Astrocyte (in vitro differentiated cells and primary cell): ENCODE measurements around the gene LMTK3. TPM values are rescaled to one million over a fixed set of nuclear protein-coding genes. Genes with fewer than 3 reads are reported as not detected.

ENCODE experiments used
- DNase-seq: peaks from one replicate; pipeline ENCODE4 v3.0.0-alpha.2; 2010; ENCODE audit warnings: low read depth
- FAIRE-seq: peaks from 2 replicates; lab custom pipeline; 2011; peaks lifted over from hg19 to GRCh38; lab: Jason Lieb, UNC
- H2AFZ ChIP-seq: 2 replicates; pipeline ENCODE4 v1.6.0; 2012; ENCODE audit warnings: low read depth, low read length, inconsistent platforms
- H3K27ac ChIP-seq: 2 replicates; pipeline ENCODE4 v1.5.1; 2011; ENCODE audit warnings: low read depth, low read length, inconsistent platforms
- H3K27me3 ChIP-seq: 2 replicates; pipeline ENCODE4 v1.6.0; 2011; ENCODE audit warnings: low read length, inconsistent platforms; ENCODE audit not compliant: insufficient read depth
- H3K36me3 ChIP-seq: 2 replicates; pipeline ENCODE4 v1.5.1; 2011; ENCODE audit warnings: low read length, inconsistent platforms; ENCODE audit not compliant: insufficient read depth
- H3K4me1 ChIP-seq: 2 replicates; pipeline ENCODE4 v1.5.1; 2011; ENCODE audit warnings: low read length, inconsistent platforms; ENCODE audit not compliant: insufficient read depth
- H3K4me2 ChIP-seq: 2 replicates; pipeline ENCODE4 v1.6.0; 2012; ENCODE audit warnings: low read length, inconsistent platforms
- H3K4me3 ChIP-seq: 2 replicates; pipeline ENCODE4 v1.5.1; 2011; ENCODE audit warnings: low read depth, mild to moderate bottlenecking, low read length, inconsistent platforms; ENCODE audit not compliant: insufficient read depth
- H3K79me2 ChIP-seq: 2 replicates; pipeline ENCODE4 v1.6.0; 2012; ENCODE audit warnings: mild to moderate bottlenecking, low read length, inconsistent platforms; ENCODE audit not compliant: insufficient read depth
- H3K9ac ChIP-seq: 2 replicates; pipeline ENCODE4 v1.6.0; 2012; ENCODE audit warnings: mild to moderate bottlenecking, low read length, inconsistent platforms
- H3K9me3 ChIP-seq: 2 replicates; pipeline ENCODE4 v1.5.1; 2012; ENCODE audit warnings: low read depth, mild to moderate bottlenecking, low read length, inconsistent platforms; ENCODE audit not compliant: insufficient read depth
- H4K20me1 ChIP-seq: 2 replicates; pipeline ENCODE4 v1.6.0; 2012; ENCODE audit warnings: low read length, inconsistent platforms; ENCODE audit not compliant: insufficient read depth
- H3K27ac Mint-ChIP-seq: one replicate; pipeline ENCODE4 v1.8.0; 2021; ENCODE audit warnings: mild to moderate bottlenecking, mixed read lengths; ENCODE audit not compliant: unreplicated experiment
- H3K27me3 Mint-ChIP-seq: one replicate; pipeline ENCODE4 v1.8.0; 2021; ENCODE audit warnings: low read depth, mixed read lengths; ENCODE audit not compliant: unreplicated experiment
- H3K36me3 Mint-ChIP-seq: one replicate; pipeline ENCODE4 v1.8.0; 2021; ENCODE audit warnings: low read depth, mixed read lengths; ENCODE audit not compliant: unreplicated experiment
- H3K4me1 Mint-ChIP-seq: one replicate; pipeline ENCODE4 v1.8.0; 2021; ENCODE audit warnings: low read depth, mixed read lengths; ENCODE audit not compliant: unreplicated experiment
- H3K4me3 Mint-ChIP-seq: one replicate; pipeline ENCODE4 v1.8.0; 2021; ENCODE audit warnings: mild to moderate bottlenecking, moderate library complexity, mixed read lengths; ENCODE audit not compliant: unreplicated experiment
- H3K9me3 Mint-ChIP-seq: one replicate; pipeline ENCODE4 v1.8.0; 2021; ENCODE audit warnings: mild to moderate bottlenecking, mixed read lengths; ENCODE audit not compliant: unreplicated experiment
- EZH2 ChIP-seq: IDR thresholded peaks from 2 replicates; pipeline ENCODE4 v1.6.1; 2012; ENCODE audit warnings: mild to moderate bottlenecking, low read length, inconsistent platforms; ENCODE audit not compliant: insufficient read depth
- total RNA-seq: library from RNA; stranded (reverse); gene quantifications from 2 replicates; pipeline ENCODE4 v1.2.1, GENCODE V29; 2021
- TF ChIP-seq, protein P1 (sequence below): IDR thresholded peaks from 2 replicates; pipeline ENCODE4 v1.5.1; 2011; ENCODE audit warnings: low read depth, mild to moderate bottlenecking, inconsistent platforms, low read length, moderate library complexity; ENCODE audit not compliant: insufficient read depth

LMTK3 gene
- total RNA-seq, 1 donor from 2014 or later, result 6.2 TPM

DNA sequence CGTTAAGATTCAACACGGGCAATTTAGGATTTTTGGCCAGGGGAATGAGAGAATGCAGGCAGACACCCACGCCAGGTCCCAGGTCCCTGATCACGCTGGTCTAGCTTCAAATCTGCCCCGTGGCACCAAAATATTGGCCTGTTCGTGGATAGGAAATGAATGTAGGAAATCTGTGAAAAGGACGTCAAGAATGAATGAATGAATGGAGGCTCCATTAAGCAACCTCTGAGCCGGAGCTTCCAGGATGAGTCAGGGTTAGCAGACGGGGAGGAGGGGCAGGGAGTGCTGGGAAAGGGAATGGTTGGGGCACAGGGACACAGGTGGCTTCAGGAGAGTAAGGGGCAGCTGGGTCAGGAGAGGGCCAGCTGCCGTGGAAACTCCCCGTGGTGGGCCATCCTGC lies 44.5 kb upstream of the LMTK3 start:
- Histone ChIP-seq H2AFZ (no peak overlapping the region), H3K27ac (no peak overlapping the region), H3K4me3 (no peak overlapping the region), H3K79me2 (no peaks in the 10 kb centered on the region), H3K9me3 (no peaks in the 10 kb centered on the region), H3K4me2 (peak overlapping the region; percentile 13), H3K9ac (no peak overlapping the region), H3K36me3 (no peaks in the 10 kb centered on the region), H4K20me1 (no peaks in the 10 kb centered on the region), H3K27me3 (no peaks in the 10 kb centered on the region), H3K4me1 (peaks cover 13% of the 10 kb centered on the region)
- Mint-ChIP-seq H3K4me1 (peaks cover 5% of the 10 kb centered on the region), H3K4me3 (no peak overlapping the region), H3K27me3 (peaks cover 8% of the 10 kb centered on the region), H3K9me3 (no peaks in the 10 kb centered on the region), H3K27ac (no peak overlapping the region), H3K36me3 (no peaks in the 10 kb centered on the region)
- no peak for TF ChIP-seq EZH2
- TF ChIP-seq, protein P1, sequence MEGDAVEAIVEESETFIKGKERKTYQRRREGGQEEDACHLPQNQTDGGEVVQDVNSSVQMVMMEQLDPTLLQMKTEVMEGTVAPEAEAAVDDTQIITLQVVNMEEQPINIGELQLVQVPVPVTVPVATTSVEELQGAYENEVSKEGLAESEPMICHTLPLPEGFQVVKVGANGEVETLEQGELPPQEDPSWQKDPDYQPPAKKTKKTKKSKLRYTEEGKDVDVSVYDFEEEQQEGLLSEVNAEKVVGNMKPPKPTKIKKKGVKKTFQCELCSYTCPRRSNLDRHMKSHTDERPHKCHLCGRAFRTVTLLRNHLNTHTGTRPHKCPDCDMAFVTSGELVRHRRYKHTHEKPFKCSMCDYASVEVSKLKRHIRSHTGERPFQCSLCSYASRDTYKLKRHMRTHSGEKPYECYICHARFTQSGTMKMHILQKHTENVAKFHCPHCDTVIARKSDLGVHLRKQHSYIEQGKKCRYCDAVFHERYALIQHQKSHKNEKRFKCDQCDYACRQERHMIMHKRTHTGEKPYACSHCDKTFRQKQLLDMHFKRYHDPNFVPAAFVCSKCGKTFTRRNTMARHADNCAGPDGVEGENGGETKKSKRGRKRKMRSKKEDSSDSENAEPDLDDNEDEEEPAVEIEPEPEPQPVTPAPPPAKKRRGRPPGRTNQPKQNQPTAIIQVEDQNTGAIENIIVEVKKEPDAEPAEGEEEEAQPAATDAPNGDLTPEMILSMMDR, result no peak
- FAIRE-seq (no peak), DNase-seq (peak; percentile 41)

- Histone ChIP-seq H3K9me3 (no peaks in the 10 kb centered on the region), H3K36me3 (no peaks in the 10 kb centered on the region), H3K4me1 (peaks cover 13% of the 10 kb centered on the region), H3K4me3 (no peak overlapping the region), H3K79me2 (no peaks in the 10 kb centered on the region), H4K20me1 (no peaks in the 10 kb centered on the region), H3K9ac (no peak overlapping the region), H3K4me2 (no peak overlapping the region), H3K27me3 (no peaks in the 10 kb centered on the region), H2AFZ (no peak overlapping the region), H3K27ac (no peak overlapping the region)
- H3K4me1 Mint-ChIP-seq, result peaks cover 5% of the 10 kb centered on the region
- TF ChIP-seq EZH2, result no peak
- TF ChIP-seq, protein P1, result no peak
- peaks cover 8% of the 10 kb centered on the region for H3K27me3 Mint-ChIP-seq
- FAIRE-seq (no peak), DNase-seq (no peak)
- no peak overlapping the region for H3K27ac Mint-ChIP-seq
- H3K9me3 Mint-ChIP-seq, result no peaks in the 10 kb centered on the region
- no peak overlapping the region for H3K4me3 Mint-ChIP-seq
- H3K36me3 Mint-ChIP-seq, result no peaks in the 10 kb centered on the region
These were observed 42.9 kb upstream of the LMTK3 start for GRCh38 chr19:48554385-48555091.
